GM21717 (cell line): ENCODE data around the gene CFAP65.

Source experiments
- ATAC-seq: cut with Tn5 transposase; IDR thresholded peaks from one replicate; pipeline ENCODE4 v1.9.1; 2021; ENCODE audit warnings: mild to moderate bottlenecking, moderate library complexity; ENCODE audit not compliant: unreplicated experiment

The CFAP65 gene

GRCh38 chr2:219017201-219017931 lies 23.9 kb downstream of the CFAP65 start:
- no peak for ATAC-seq

- no peak for ATAC-seq
Observed at GRCh38 chr2:219016721-219017120, 24.6 kb downstream of the CFAP65 start.

GRCh38 chr2:219010873-219011272 lies 30.4 kb downstream of the CFAP65 start:
- no peak for ATAC-seq

GRCh38 chr2:219010162-219010756 lies 31.1 kb downstream of the CFAP65 start:
- no peak for ATAC-seq

- no peak for ATAC-seq
Observed at GRCh38 chr2:219009294-219009693, 32.0 kb downstream of the CFAP65 start.

GRCh38 chr2:219003979-219004378 lies 37.3 kb downstream of the CFAP65 start:
- ATAC-seq: no peak

- ATAC-seq: no peak
Observed at GRCh38 chr2:219003267-219003634, 38.1 kb downstream of the CFAP65 start.

GRCh38 chr2:219002395-219003266 lies 38.7 kb downstream of the CFAP65 start:
- ATAC-seq: no peak

GRCh38 chr2:219001577-219002394 lies 39.5 kb downstream of the CFAP65 start:
- ATAC-seq: no peak

- no peak for ATAC-seq
Observed at GRCh38 chr2:219001100-219001576, 40.2 kb downstream of the CFAP65 start.

- no peak for ATAC-seq
Observed at GRCh38 chr2:219000569-219000960, 40.8 kb downstream of the CFAP65 start.

- ATAC-seq: no peak
Observed at GRCh38 chr2:218999881-219000568, 41.3 kb downstream of the CFAP65 start.

- no peak for ATAC-seq
Observed at GRCh38 chr2:218999021-218999880, 42.1 kb downstream of the CFAP65 start.

GRCh38 chr2:218998414-218999002 lies 42.8 kb downstream of the CFAP65 start:
- no peak for ATAC-seq

GRCh38 chr2:218997731-218998130 lies 43.6 kb downstream of the CFAP65 start:
- ATAC-seq: no peak

- no peak for ATAC-seq
Observed at GRCh38 chr2:218996937-218997336, 44.4 kb downstream of the CFAP65 start.

GRCh38 chr2:218995972-218996711 lies 45.2 kb downstream of the CFAP65 start:
- ATAC-seq: no peak

GRCh38 chr2:218995561-218995960 lies 45.8 kb downstream of the CFAP65 start:
- no peak for ATAC-seq
